Activated CD4-positive, alpha-beta T cell treated with anti-CD3 and anti-CD28 coated beads, Interleukin-2, amount 10 ng/mL, durations not matched to agents 7 days and 5 days (primary cell): Measurements from ENCODE around the gene NME3. TPM values are rescaled to one million over a fixed set of nuclear protein-coding genes. Genes with fewer than 3 reads are reported as not detected.

Experiments
- CTCF ChIA-PET: fragments of 350-600 bp; sonication (Branson Sonifier 250); formaldehyde crosslinking; loops from one replicate; lab custom pipeline; 2021; ENCODE audit warnings: antibody characterized with exemption; lab: Charles Lee
- POLR2A ChIA-PET: fragments of 350-600 bp; sonication (Branson Sonifier 250); formaldehyde crosslinking; loops from one replicate; lab custom pipeline; 2021; ENCODE audit warnings: antibody characterized with exemption; lab: Charles Lee
- DNase-seq: peaks from one replicate; pipeline ENCODE4 v3.0.0-alpha.2; 2020
- H3K27ac Mint-ChIP-seq: one replicate; pipeline ENCODE4 v1.8.0; 2021; ENCODE audit warnings: mild to moderate bottlenecking, moderate library complexity, mixed read lengths
- H3K27me3 Mint-ChIP-seq: one replicate; pipeline ENCODE4 v1.8.0; 2021; ENCODE audit warnings: mixed read lengths
- H3K36me3 Mint-ChIP-seq: one replicate; pipeline ENCODE4 v1.8.0; 2021; ENCODE audit warnings: low read depth, mixed read lengths
- H3K4me1 Mint-ChIP-seq: one replicate; pipeline ENCODE4 v1.8.0; 2021; ENCODE audit warnings: mixed read lengths
- H3K4me3 Mint-ChIP-seq: one replicate; pipeline ENCODE4 v1.8.0; 2021; ENCODE audit warnings: mild to moderate bottlenecking, moderate library complexity, mixed read lengths
- H3K9me3 Mint-ChIP-seq: one replicate; pipeline ENCODE4 v1.8.0; 2021; ENCODE audit warnings: mixed read lengths
- total RNA-seq, 2 experiments: library from RNA; stranded (reverse); gene quantifications; one replicate each; pipeline ENCODE4 v1.2.3, GENCODE V29; 2021

Gene NME3
- total RNA-seq, 2 experiments from 2014 or later: 31.3 to 47.4 TPM

GRCh38 chr16:1768767-1769401, 2.5 kb downstream of the NME3 start:
- Mint-ChIP-seq H3K27ac (no peak overlapping the region), H3K4me3 (no peak overlapping the region), H3K9me3 (no peaks in the 10 kb centered on the region), H3K36me3 (peaks cover 16% of the 10 kb centered on the region), H3K4me1 (peaks cover 8% of the 10 kb centered on the region), H3K27me3 (no peaks in the 10 kb centered on the region)
- ChIA-PET CTCF (interaction anchor here (0.7 kb wide), 1 partner anchor 14 kb away, joined by 3 read pairs; the partner anchor contains the start of genes NUBP2 and SPSB3), POLR2A (no interaction called here)
- DNase-seq: no peak

- Mint-ChIP-seq H3K36me3 (peaks cover 16% of the 10 kb centered on the region), H3K4me3 (no peak overlapping the region), H3K4me1 (peaks cover 7% of the 10 kb centered on the region), H3K27ac (no peak overlapping the region), H3K27me3 (no peaks in the 10 kb centered on the region), H3K9me3 (no peaks in the 10 kb centered on the region)
- no peak for DNase-seq
- POLR2A ChIA-PET: no interaction called here
- CTCF ChIA-PET: interaction anchor here (0.7 to 1.3 kb wide), 2 partner anchors 15 to 44 kb away, joined by 3 read pairs; partner anchors contain the start of genes NUBP2 and SPSB3
Observed at GRCh38 chr16:1768061-1768766, 3.1 kb downstream of the NME3 start.

GRCh38 chr16:1767116-1767994, 4.0 kb downstream of the NME3 start:
- ChIA-PET POLR2A (no interaction called here), CTCF (interaction anchor here (1.3 kb wide), 1 partner anchor 44 kb away, joined by 3 read pairs; no protein-coding TSS in a partner anchor)
- Mint-ChIP-seq H3K9me3 (no peaks in the 10 kb centered on the region), H3K4me3 (peak overlapping the region; percentile 27), H3K27me3 (no peaks in the 10 kb centered on the region), H3K4me1 (peaks cover 7% of the 10 kb centered on the region), H3K36me3 (peaks cover 15% of the 10 kb centered on the region), H3K27ac (no peak overlapping the region)
- no peak for DNase-seq

DNA sequence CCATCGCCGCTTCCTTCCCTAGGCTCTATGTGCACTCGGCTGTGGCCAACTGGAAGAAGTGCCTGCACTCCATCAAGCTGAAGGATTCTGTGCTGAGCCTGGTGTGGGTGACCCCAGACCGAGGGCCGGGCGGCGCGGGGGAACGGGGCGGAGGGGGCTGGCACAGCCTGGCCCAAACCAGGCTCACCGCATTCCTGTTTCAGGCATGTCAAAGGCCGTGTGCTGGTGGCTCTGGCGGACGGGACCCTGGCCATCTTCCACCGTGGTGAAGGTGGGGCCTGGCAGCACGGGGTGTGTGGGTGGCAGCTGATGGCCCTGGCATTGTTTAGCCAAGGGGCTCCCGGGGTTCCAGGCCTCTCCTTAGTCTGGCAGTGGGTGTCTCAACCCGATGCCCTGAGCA, 4.6 kb downstream of the NME3 start:
- ChIA-PET POLR2A (no interaction called here), CTCF (no interaction called here)
- H3K27me3 Mint-ChIP-seq: no peaks in the 10 kb centered on the region
- H3K36me3 Mint-ChIP-seq: peaks cover 11% of the 10 kb centered on the region
- DNase-seq: no peak
- H3K27ac Mint-ChIP-seq: no peak overlapping the region
- H3K9me3 Mint-ChIP-seq: no peaks in the 10 kb centered on the region
- H3K4me1 Mint-ChIP-seq: peaks cover 5% of the 10 kb centered on the region
- H3K4me3 Mint-ChIP-seq: no peak overlapping the region

- H3K4me3 Mint-ChIP-seq: no peak overlapping the region
- peaks cover 12% of the 10 kb centered on the region for H3K36me3 Mint-ChIP-seq
- no peak overlapping the region for H3K27ac Mint-ChIP-seq
- H3K9me3 Mint-ChIP-seq: no peaks in the 10 kb centered on the region
- DNase-seq: no peak
- ChIA-PET CTCF (no interaction called here), POLR2A (no interaction called here)
- H3K4me1 Mint-ChIP-seq: peaks cover 5% of the 10 kb centered on the region
- H3K27me3 Mint-ChIP-seq: no peaks in the 10 kb centered on the region
Observed at GRCh38 chr16:1766231-1766630, 5.1 kb downstream of the NME3 start.

GRCh38 chr16:1765826-1766225, 5.5 kb downstream of the NME3 start:
- no peaks in the 10 kb centered on the region for H3K9me3 Mint-ChIP-seq
- H3K27me3 Mint-ChIP-seq: no peaks in the 10 kb centered on the region
- peaks cover 16% of the 10 kb centered on the region for H3K36me3 Mint-ChIP-seq
- CTCF ChIA-PET: no interaction called here
- no peak overlapping the region for H3K4me3 Mint-ChIP-seq
- POLR2A ChIA-PET: no interaction called here
- DNase-seq: no peak
- peaks cover 5% of the 10 kb centered on the region for H3K4me1 Mint-ChIP-seq
- no peak overlapping the region for H3K27ac Mint-ChIP-seq

- CTCF ChIA-PET: interaction anchor here (1.0 kb wide), 1 partner anchor 10 kb away, joined by 3 read pairs; no protein-coding TSS in a partner anchor
- H3K27me3 Mint-ChIP-seq: no peaks in the 10 kb centered on the region
- POLR2A ChIA-PET: no interaction called here
- peaks cover under 1% of the 10 kb centered on the region for H3K4me1 Mint-ChIP-seq
- peaks cover 13% of the 10 kb centered on the region for H3K36me3 Mint-ChIP-seq
- H3K9me3 Mint-ChIP-seq: no peaks in the 10 kb centered on the region
- no peak overlapping the region for H3K27ac Mint-ChIP-seq
- no peak for DNase-seq
- H3K4me3 Mint-ChIP-seq: no peak overlapping the region
Observed at GRCh38 chr16:1764971-1765370, 6.4 kb downstream of the NME3 start.

- Mint-ChIP-seq H3K27me3 (no peaks in the 10 kb centered on the region), H3K36me3 (peaks cover 13% of the 10 kb centered on the region), H3K4me1 (peaks cover 2% of the 10 kb centered on the region), H3K4me3 (no peak overlapping the region), H3K27ac (no peak overlapping the region), H3K9me3 (no peaks in the 10 kb centered on the region)
- POLR2A ChIA-PET: no interaction called here
- no peak for DNase-seq
- CTCF ChIA-PET: interaction anchor here (0.9 to 1.0 kb wide), 3 partner anchors 9 to 447 kb away, joined by 3 to 4 read pairs (median 3); no protein-coding TSS in a partner anchor
Observed at GRCh38 chr16:1763521-1764511, 7.5 kb downstream of the NME3 start.

GRCh38 chr16:1762879-1763520, 8.3 kb downstream of the NME3 start:
- Mint-ChIP-seq H3K9me3 (no peaks in the 10 kb centered on the region), H3K4me1 (peaks cover 5% of the 10 kb centered on the region), H3K27ac (no peak overlapping the region), H3K27me3 (no peaks in the 10 kb centered on the region), H3K36me3 (peaks cover 11% of the 10 kb centered on the region), H3K4me3 (no peak overlapping the region)
- ChIA-PET POLR2A (no interaction called here), CTCF (interaction anchor here (0.9 kb wide), 3 partner anchors 20 to 446 kb away, joined by 3 to 4 read pairs (median 3); partner anchors contain the start of genes NUBP2 and SPSB3)
- no peak for DNase-seq

GRCh38 chr16:1762196-1762878, 9.0 kb downstream of the NME3 start:
- ChIA-PET CTCF (interaction anchor here (0.9 kb wide), 2 partner anchors 21 to 167 kb away, joined by 3 read pairs; partner anchors contain the start of genes NUBP2 and SPSB3), POLR2A (no interaction called here)
- H3K4me1 Mint-ChIP-seq: peaks cover 11% of the 10 kb centered on the region
- no peaks in the 10 kb centered on the region for H3K9me3 Mint-ChIP-seq
- H3K27ac Mint-ChIP-seq: no peak overlapping the region
- no peak overlapping the region for H3K4me3 Mint-ChIP-seq
- no peak for DNase-seq
- no peaks in the 10 kb centered on the region for H3K27me3 Mint-ChIP-seq
- H3K36me3 Mint-ChIP-seq: peaks cover 8% of the 10 kb centered on the region

DNA sequence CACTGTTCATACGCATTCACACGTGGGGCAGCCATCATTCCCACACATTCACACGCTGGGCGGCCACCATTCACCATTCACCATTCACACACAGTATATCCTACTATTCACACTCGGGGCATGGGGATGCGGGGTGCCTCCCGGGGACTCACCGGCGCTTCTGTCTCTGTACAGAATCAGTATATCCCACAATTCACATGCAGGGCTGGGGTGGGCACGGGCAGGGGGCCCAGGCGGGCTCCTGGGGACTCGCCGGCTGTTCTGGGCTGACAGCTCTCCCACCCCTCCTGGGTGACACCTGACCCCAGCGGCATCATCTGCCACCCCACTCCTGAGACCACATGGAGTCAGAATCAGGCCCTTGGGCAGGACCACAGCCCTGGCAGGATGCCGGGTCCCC, 9.6 kb downstream of the NME3 start:
- CTCF ChIA-PET: no interaction called here
- peak overlapping the region; percentile 60 for H3K27ac Mint-ChIP-seq
- POLR2A ChIA-PET: no interaction called here
- H3K36me3 Mint-ChIP-seq: peaks cover 8% of the 10 kb centered on the region
- H3K4me3 Mint-ChIP-seq: no peak overlapping the region
- no peaks in the 10 kb centered on the region for H3K9me3 Mint-ChIP-seq
- H3K4me1 Mint-ChIP-seq: peaks cover 17% of the 10 kb centered on the region
- no peak for DNase-seq
- no peaks in the 10 kb centered on the region for H3K27me3 Mint-ChIP-seq
